DND-41 (cell line): ENCODE results near the gene SMIM41.

ENCODE experiments used
- ATAC-seq: fragments of 200-7000 bp; cut with Tn5 transposase; 3 replicates; pipeline ENCODE4 v1.9.1; 2021; ENCODE audit warnings: low read depth; ENCODE audit not compliant: insufficient read depth
- DNase-seq: peaks from one replicate; pipeline ENCODE4 v3.0.0-alpha.2; 2020
- H2AFZ ChIP-seq: 2 replicates; pipeline ENCODE4 v1.6.0; 2012; ENCODE audit warnings: low read depth, low read length
- H3K27ac ChIP-seq: 2 replicates; pipeline ENCODE4 v1.5.1; 2012; ENCODE audit warnings: low read length, inconsistent platforms
- H3K27me3 ChIP-seq: fragments of 200-600 bp; sonication (generic); 2 replicates; pipeline ENCODE4 v1.6.0; 2012; ENCODE audit warnings: low read length, mild to moderate bottlenecking, inconsistent platforms; ENCODE audit not compliant: insufficient read depth, poor library complexity
- H3K36me3 ChIP-seq: 2 replicates; pipeline ENCODE4 v1.5.1; 2012; ENCODE audit warnings: low read length, inconsistent platforms; ENCODE audit not compliant: insufficient read depth
- H3K4me1 ChIP-seq: 2 replicates; pipeline ENCODE4 v1.5.1; 2012; ENCODE audit warnings: mild to moderate bottlenecking, low read length; ENCODE audit not compliant: insufficient read depth
- H3K4me2 ChIP-seq: 2 replicates; pipeline ENCODE4 v1.6.0; 2012; ENCODE audit warnings: mild to moderate bottlenecking, moderate library complexity, low read length, inconsistent platforms; ENCODE audit not compliant: insufficient read depth
- H3K4me3 ChIP-seq, 2 experiments: fragments of 200-600 bp in 1 of 2; shearing (Covaris generic) in 1 of 2; 2 replicates each; pipeline ENCODE4 v1.5.1; 2012 to 2016; ENCODE audit warnings: inconsistent platforms in 2 of 2, low read length in 2 of 2, mild to moderate bottlenecking in 2 of 2, low read depth in 1 of 2, moderate library complexity in 1 of 2
- H3K79me2 ChIP-seq: 2 replicates; pipeline ENCODE4 v1.6.0; 2012; ENCODE audit warnings: low read length, inconsistent platforms; ENCODE audit not compliant: insufficient read depth
- H3K9ac ChIP-seq: 2 replicates; pipeline ENCODE4 v1.6.0; 2012; ENCODE audit warnings: low read depth, mild to moderate bottlenecking, inconsistent platforms, low read length, moderate library complexity
- H3K9me3 ChIP-seq: 2 replicates; pipeline ENCODE4 v1.5.1; 2012; ENCODE audit warnings: low read length, moderate library complexity, mild to moderate bottlenecking, inconsistent platforms; ENCODE audit not compliant: insufficient read depth, severe bottlenecking
- H4K20me1 ChIP-seq: 2 replicates; pipeline ENCODE4 v1.6.0; 2012; ENCODE audit warnings: low read length; ENCODE audit not compliant: insufficient read depth
- CTCF ChIP-seq: IDR thresholded peaks from 2 replicates; pipeline ENCODE4 v1.5.1; 2012; ENCODE audit warnings: borderline replicate concordance, low read length, moderate library complexity, mild to moderate bottlenecking; ENCODE audit not compliant: poor library complexity, severe bottlenecking; ENCODE audit errors: extremely low read depth
- EZH2 ChIP-seq: IDR thresholded peaks from 3 replicates; pipeline ENCODE4 v1.6.1; 2012; ENCODE audit warnings: borderline replicate concordance, low read depth, mild to moderate bottlenecking, moderate library complexity, low read length, inconsistent platforms; ENCODE audit not compliant: severe bottlenecking

SMIM41 gene

GRCh38 chr12:52044292-52044983 is 35.1 kb upstream of the SMIM41 start:
- Histone ChIP-seq H3K36me3 (no peaks in the 10 kb centered on the region), H3K79me2 (no peaks in the 10 kb centered on the region), H3K4me1 (peaks cover 6% of the 10 kb centered on the region; the same call in 1 of the 2 replicates)

GRCh38 chr12:52045794-52046199 is 33.7 kb upstream of the SMIM41 start:
- peaks cover 13% of the 10 kb centered on the region for H4K20me1 ChIP-seq
- no peak overlapping the region for H3K27ac ChIP-seq
- peaks cover 28% of the 10 kb centered on the region for H3K27me3 ChIP-seq
- no peaks in the 10 kb centered on the region for H3K36me3 ChIP-seq
- no peak overlapping the region for H3K4me3 ChIP-seq
- H3K9me3 ChIP-seq: no peaks in the 10 kb centered on the region
- H3K4me1 ChIP-seq: peaks cover 17% of the 10 kb centered on the region
- no peak for TF ChIP-seq EZH2
- no peak for TF ChIP-seq CTCF
- no peaks in the 10 kb centered on the region for H3K79me2 ChIP-seq
- no peak overlapping the region for H3K9ac ChIP-seq
- H3K4me2 ChIP-seq: no peak overlapping the region
- DNase-seq (no peak), ATAC-seq (no peak)
- H2AFZ ChIP-seq: no peak overlapping the region

More at GRCh38 chr12:52044292-52044983, 35.1 kb upstream of the SMIM41 start:
- Histone ChIP-seq H2AFZ (no peak overlapping the region), H3K27me3 (peaks cover 18% of the 10 kb centered on the region), H4K20me1 (peaks cover 19% of the 10 kb centered on the region), H3K9ac (no peak overlapping the region), H3K9me3 (no peaks in the 10 kb centered on the region), H3K4me2 (no peak overlapping the region), H3K27ac (no peak overlapping the region), H3K4me3 (no peak overlapping the region)
- DNase-seq (no peak), ATAC-seq (no peak)
- TF ChIP-seq CTCF (no peak), EZH2 (no peak)

GRCh38 chr12:52046859-52047258 is 32.6 kb upstream of the SMIM41 start:
- Histone ChIP-seq H3K9me3 (no peaks in the 10 kb centered on the region), H3K27me3 (peaks cover 38% of the 10 kb centered on the region), H2AFZ (no peak overlapping the region), H3K4me3 (no peak overlapping the region), H3K4me2 (no peak overlapping the region), H3K9ac (no peak overlapping the region), H4K20me1 (peaks cover 20% of the 10 kb centered on the region), H3K27ac (no peak overlapping the region), H3K36me3 (no peaks in the 10 kb centered on the region), H3K4me1 (peaks cover 25% of the 10 kb centered on the region), H3K79me2 (no peaks in the 10 kb centered on the region)
- ATAC-seq (no peak), DNase-seq (no peak)
- TF ChIP-seq EZH2: no peak
- no peak for TF ChIP-seq CTCF

GRCh38 chr12:52049286-52049685 is 30.2 kb upstream of the SMIM41 start:
- TF ChIP-seq EZH2: no peak
- TF ChIP-seq CTCF: no peak
- no peak overlapping the region for H3K27ac ChIP-seq
- H3K9ac ChIP-seq: no peak overlapping the region
- peaks cover 19% of the 10 kb centered on the region for H3K4me1 ChIP-seq
- no peaks in the 10 kb centered on the region for H3K36me3 ChIP-seq
- H3K9me3 ChIP-seq: no peaks in the 10 kb centered on the region
- ATAC-seq: no peak
- no peak overlapping the region for H3K4me3 ChIP-seq
- no peak overlapping the region for H2AFZ ChIP-seq
- DNase-seq: no peak
- H3K79me2 ChIP-seq: no peaks in the 10 kb centered on the region
- H3K4me2 ChIP-seq: no peak overlapping the region
- H4K20me1 ChIP-seq: peaks cover 35% of the 10 kb centered on the region
- peaks cover 60% of the 10 kb centered on the region for H3K27me3 ChIP-seq
